Stimulated activated naive B cell treated with anti-CD40 and anti-IgM and Interleukin-4, amounts not matched to agents 10 μg/mL and 1 μg/mL and 100 μg/mL, for 72 hours (primary cell): ENCODE data around the gene ALX1.
A peak's percentile ranks its signal among the peaks of the same experiment; 100 is the strongest.

Experiments
- ATAC-seq, 2 donors: fragments of 150-1000 bp; cut with Tn5 transposase; replicated peaks; 2 replicates each; pipeline ENCODE4 v1.10.0; 2021; ENCODE audit warnings: moderate library complexity in 1 of 2
- DNase-seq: peaks from one replicate; pipeline ENCODE4 v3.0.0; 2021
- H3K27ac Mint-ChIP-seq: one replicate; pipeline ENCODE4 v1.8.0; 2022; ENCODE audit warnings: mild to moderate bottlenecking, mixed read lengths
- H3K27me3 Mint-ChIP-seq, 2 donors: one replicate each; pipeline ENCODE4 v1.8.0; 2022; ENCODE audit warnings: mixed read lengths in 2 of 2
- H3K36me3 Mint-ChIP-seq, 2 donors: one replicate each; pipeline ENCODE4 v1.8.0; 2022; ENCODE audit warnings: mixed read lengths in 2 of 2, mild to moderate bottlenecking in 1 of 2
- H3K4me1 Mint-ChIP-seq, 2 donors: one replicate each; pipeline ENCODE4 v1.8.0; 2022; ENCODE audit warnings: mixed read lengths in 2 of 2, mild to moderate bottlenecking in 1 of 2
- H3K4me3 Mint-ChIP-seq, 2 donors: one replicate each; pipeline ENCODE4 v1.8.0; 2022; ENCODE audit warnings: mild to moderate bottlenecking in 2 of 2, mixed read lengths in 2 of 2, moderate library complexity in 1 of 2
- H3K9me3 Mint-ChIP-seq, 2 donors: one replicate each; pipeline ENCODE4 v1.8.0; 2022; ENCODE audit warnings: mixed read lengths in 2 of 2, mild to moderate bottlenecking in 1 of 2

The ALX1 gene

GRCh38 chr12:85280165-85280983, at the start of gene ALX1:
TSS of gene ALX1 (plus strand) at chr12:85280220. CDS start at chr12:85280262, 42 bp downstream.
- Mint-ChIP-seq H3K27me3 (peaks cover 49 to 60% of the 10 kb centered on the region in 2 donors), H3K4me1 (peaks cover 9 to 15% of the 10 kb centered on the region in 2 donors), H3K27ac (peak within 1 kb of the TSS; percentile 80), H3K36me3 (no peaks in the 10 kb centered on the region), H3K4me3 (peak within 1 kb of the TSS; percentile 71 to 75), H3K9me3 (no peaks in the 10 kb centered on the region)
- DNase-seq (no peak), ATAC-seq (no peak)

GRCh38 chr12:85237327-85237726, 42.7 kb upstream of the ALX1 start:
- no peak overlapping the region for H3K4me3 Mint-ChIP-seq
- ATAC-seq = no peak
- peaks cover 0 to 3% of the 10 kb centered on the region in 2 donors for H3K9me3 Mint-ChIP-seq
- no peak for DNase-seq
- no peaks in the 10 kb centered on the region for H3K27me3 Mint-ChIP-seq
- no peaks in the 10 kb centered on the region for H3K4me1 Mint-ChIP-seq
- H3K36me3 Mint-ChIP-seq = no peaks in the 10 kb centered on the region
- no peak overlapping the region for H3K27ac Mint-ChIP-seq

- H3K4me3 Mint-ChIP-seq = no peak overlapping the region
- H3K9me3 Mint-ChIP-seq = no peaks in the 10 kb centered on the region
- DNase-seq (no peak), ATAC-seq (no peak)
- no peak overlapping the region for H3K27ac Mint-ChIP-seq
- no peaks in the 10 kb centered on the region for H3K27me3 Mint-ChIP-seq
- H3K4me1 Mint-ChIP-seq = no peaks in the 10 kb centered on the region
- no peaks in the 10 kb centered on the region for H3K36me3 Mint-ChIP-seq
These were observed 35.5 kb upstream of the ALX1 start for GRCh38 chr12:85244561-85244960.

GRCh38 chr12:85253853-85254252, 26.2 kb upstream of the ALX1 start:
- Mint-ChIP-seq H3K4me1 (no peaks in the 10 kb centered on the region), H3K27ac (no peak overlapping the region), H3K9me3 (no peaks in the 10 kb centered on the region), H3K36me3 (no peaks in the 10 kb centered on the region), H3K27me3 (no peaks in the 10 kb centered on the region), H3K4me3 (no peak overlapping the region)
- ATAC-seq (no peak), DNase-seq (no peak)

GRCh38 chr12:85257671-85258070, 22.3 kb upstream of the ALX1 start:
- no peak for DNase-seq
- no peak for ATAC-seq
- Mint-ChIP-seq H3K27ac (no peak overlapping the region), H3K27me3 (no peaks in the 10 kb centered on the region), H3K4me3 (no peak overlapping the region), H3K4me1 (no peaks in the 10 kb centered on the region), H3K36me3 (no peaks in the 10 kb centered on the region), H3K9me3 (no peaks in the 10 kb centered on the region)

- DNase-seq (no peak), ATAC-seq (no peak)
- no peaks in the 10 kb centered on the region for H3K4me1 Mint-ChIP-seq
- H3K4me3 Mint-ChIP-seq = no peak overlapping the region
- H3K9me3 Mint-ChIP-seq = no peaks in the 10 kb centered on the region
- H3K36me3 Mint-ChIP-seq = no peaks in the 10 kb centered on the region
- H3K27ac Mint-ChIP-seq = no peak overlapping the region
- no peaks in the 10 kb centered on the region for H3K27me3 Mint-ChIP-seq
These were observed 19.6 kb upstream of the ALX1 start for GRCh38 chr12:85260447-85260846.

GRCh38 chr12:85260896-85261295, 19.1 kb upstream of the ALX1 start:
- H3K4me1 Mint-ChIP-seq = no peaks in the 10 kb centered on the region
- DNase-seq (no peak), ATAC-seq (no peak)

GRCh38 chr12:85266356-85266755, 13.7 kb upstream of the ALX1 start:
- Mint-ChIP-seq H3K4me1 (no peaks in the 10 kb centered on the region), H3K4me3 (no peak overlapping the region), H3K9me3 (no peaks in the 10 kb centered on the region), H3K27ac (no peak overlapping the region), H3K27me3 (peaks cover 0 to 3% of the 10 kb centered on the region in 2 donors), H3K36me3 (no peaks in the 10 kb centered on the region)
- DNase-seq (no peak), ATAC-seq (no peak)

More at GRCh38 chr12:85260896-85261295, 19.1 kb upstream of the ALX1 start:
- Mint-ChIP-seq H3K9me3 (no peaks in the 10 kb centered on the region), H3K27ac (no peak overlapping the region), H3K36me3 (no peaks in the 10 kb centered on the region), H3K27me3 (no peaks in the 10 kb centered on the region), H3K4me3 (no peak overlapping the region)

- Mint-ChIP-seq H3K9me3 (no peaks in the 10 kb centered on the region), H3K4me3 (peak overlapping the region in 1 of 2 donors; percentile 6), H3K27me3 (peaks cover 37 to 49% of the 10 kb centered on the region in 2 donors), H3K4me1 (peaks cover 0 to 9% of the 10 kb centered on the region in 2 donors), H3K27ac (no peak overlapping the region), H3K36me3 (no peaks in the 10 kb centered on the region)
- ATAC-seq = no peak
- DNase-seq = no peak
These were observed 6.4 kb upstream of the ALX1 start for GRCh38 chr12:85273381-85274314.

- Mint-ChIP-seq H3K27me3 (peaks cover 36 to 53% of the 10 kb centered on the region in 2 donors), H3K4me1 (peaks cover 0 to 11% of the 10 kb centered on the region in 2 donors), H3K36me3 (no peaks in the 10 kb centered on the region)
These were observed 5.7 kb upstream of the ALX1 start for GRCh38 chr12:85274315-85274651.

GRCh38 chr12:85275374-85275773, 4.6 kb upstream of the ALX1 start:
- ATAC-seq = no peak
- H3K27ac Mint-ChIP-seq = no peak overlapping the region
- peaks cover 6 to 20% of the 10 kb centered on the region in 2 donors for H3K4me1 Mint-ChIP-seq
- no peak for DNase-seq
- H3K9me3 Mint-ChIP-seq = no peaks in the 10 kb centered on the region
- no peak overlapping the region for H3K4me3 Mint-ChIP-seq
- no peaks in the 10 kb centered on the region for H3K36me3 Mint-ChIP-seq
- peaks cover 46 to 62% of the 10 kb centered on the region in 2 donors for H3K27me3 Mint-ChIP-seq

More at GRCh38 chr12:85274315-85274651, 5.7 kb upstream of the ALX1 start:
- no peak overlapping the region for H3K4me3 Mint-ChIP-seq
- no peak overlapping the region for H3K27ac Mint-ChIP-seq
- no peak for ATAC-seq
- no peak for DNase-seq
- H3K9me3 Mint-ChIP-seq = no peaks in the 10 kb centered on the region

- no peak for ATAC-seq
- H3K27me3 Mint-ChIP-seq = peaks cover 59 to 74% of the 10 kb centered on the region in 2 donors
- no peak overlapping the region for H3K27ac Mint-ChIP-seq
- no peaks in the 10 kb centered on the region for H3K36me3 Mint-ChIP-seq
- peaks cover 9 to 25% of the 10 kb centered on the region in 2 donors for H3K4me1 Mint-ChIP-seq
- no peaks in the 10 kb centered on the region for H3K9me3 Mint-ChIP-seq
- no peak for DNase-seq
- no peak overlapping the region for H3K4me3 Mint-ChIP-seq
These were observed 2.8 kb upstream of the ALX1 start for GRCh38 chr12:85277191-85277590.

GRCh38 chr12:85277900-85278597, 2.0 kb upstream of the ALX1 start:
- ATAC-seq (no peak), DNase-seq (no peak)
- Mint-ChIP-seq H3K9me3 (no peaks in the 10 kb centered on the region), H3K4me1 (peaks cover 9 to 23% of the 10 kb centered on the region in 2 donors), H3K27me3 (peaks cover 56 to 69% of the 10 kb centered on the region in 2 donors), H3K4me3 (no peak overlapping the region), H3K27ac (peak overlapping the region; percentile 42), H3K36me3 (no peaks in the 10 kb centered on the region)
